Transverse colon (tissue), 4 donors: ENCODE data around the gene C5AR2. TPM values are rescaled to one million over a fixed set of nuclear protein-coding genes. Genes with fewer than 3 reads are reported as not detected.

ENCODE experiments used
- DNase-seq: peaks from one replicate; pipeline ENCODE4 v3.0.0-alpha.2; 2019
- H3K27ac ChIP-seq, 4 donors: fragments of 200-600 bp; sonication (generic); 2 replicates each; pipeline ENCODE4 v1.5.1; 2016 to 2018; ENCODE audit warnings: inconsistent platforms in 4 of 4
- H3K27me3 ChIP-seq: fragments of 200-600 bp; sonication (generic); 2 replicates; pipeline ENCODE4 v1.5.1; 2017; ENCODE audit warnings: inconsistent platforms
- H3K36me3 ChIP-seq, 4 donors: fragments of 200-600 bp; sonication (generic); 2 replicates each; pipeline ENCODE4 v1.5.1; 2017 to 2019; ENCODE audit warnings: inconsistent platforms in 4 of 4
- H3K4me1 ChIP-seq, 4 donors: fragments of 200-600 bp; sonication (generic); 2 replicates each; pipeline ENCODE4 v1.5.1; 2017 to 2020; ENCODE audit warnings: inconsistent platforms in 4 of 4
- H3K4me3 ChIP-seq, 4 donors: fragments of 200-600 bp; sonication (generic); 1 replicate in 1 of 4; 2 replicates in 3 of 4; pipeline versions ENCODE4 v1.5.1 to v1.6.1; 2017 to 2019; ENCODE audit warnings: inconsistent platforms in 4 of 4
- H3K9me3 ChIP-seq, 2 donors: fragments of 200-600 bp; sonication (generic); 2 replicates each; pipeline ENCODE4 v1.5.1; 2017 to 2019; ENCODE audit warnings: inconsistent platforms in 2 of 2
- EP300 ChIP-seq: sonication (generic); formaldehyde crosslinking; IDR thresholded peaks from one replicate; pipeline ENCODE4 v1.6.1; 2017; ENCODE audit warnings: antibody characterized with exemption, low read depth
- POLR2A ChIP-seq: fragments of 450-650 bp; IDR thresholded peaks from one replicate; pipeline ENCODE4 v1.6.1; 2016; ENCODE audit warnings: antibody characterized with exemption, mild to moderate bottlenecking, moderate library complexity
- POLR2AphosphoS5 ChIP-seq, 3 donors: sonication (generic); formaldehyde crosslinking; IDR thresholded peaks; one replicate each; pipeline ENCODE4 v1.6.1; 2016; ENCODE audit warnings: antibody characterized with exemption in 3 of 3
- WGBS, 2 donors: methylation state at CpG; one replicate each; pipeline ENCODE4 v1.1.5; 2018; ENCODE audit warnings: low coverage in 1 of 2; 5-methylcytosine and 5-hydroxymethylcytosine counted together
- in situ Hi-C, 4 donors: fragments of 200-750 bp; cut with MboI; loops; one replicate each; pipeline versions ENCODE4 v1.15.0 to v1.15.1; 2017; ENCODE audit warnings: low sequenced_read_pairs in 3 of 4, low pct_ligation_motif_present in 1 of 4, low pct_unique_long_range_greater_than_20kb in 1 of 4
- intact Hi-C: fragments of 100-400 bp; cut with DNase I; formaldehyde crosslinking; loops from one replicate; pipeline ENCODE4 v1.15.1; 2023; ENCODE audit warnings: low total_unique reads
- total RNA-seq, 4 donors: library from RNA; depleted of rRNA; stranded (reverse); fragments of >200 nt; gene quantifications; one replicate each; pipeline ENCODE4 v1.1.0, GENCODE V29; 2016
- TF ChIP-seq, protein P1 (sequence below), 5 experiments: fragments of 200-600 bp in 3 of 5; fragments of 450-650 bp in 2 of 5; sonication (generic) in 3 of 5; IDR thresholded peaks; 1 replicate in 2 of 5; 2 replicates in 3 of 5; pipeline ENCODE4 v1.5.1; 2016 to 2017; ENCODE audit warnings: antibody characterized with exemption in 5 of 5, inconsistent platforms in 3 of 5, mild to moderate bottlenecking in 2 of 5, moderate library complexity in 1 of 5

The C5AR2 gene
- total RNA-seq, 4 donors from 2014 or later, result 0.64 to 4.9 (median 2.0) TPM; not detected in 1

DNA sequence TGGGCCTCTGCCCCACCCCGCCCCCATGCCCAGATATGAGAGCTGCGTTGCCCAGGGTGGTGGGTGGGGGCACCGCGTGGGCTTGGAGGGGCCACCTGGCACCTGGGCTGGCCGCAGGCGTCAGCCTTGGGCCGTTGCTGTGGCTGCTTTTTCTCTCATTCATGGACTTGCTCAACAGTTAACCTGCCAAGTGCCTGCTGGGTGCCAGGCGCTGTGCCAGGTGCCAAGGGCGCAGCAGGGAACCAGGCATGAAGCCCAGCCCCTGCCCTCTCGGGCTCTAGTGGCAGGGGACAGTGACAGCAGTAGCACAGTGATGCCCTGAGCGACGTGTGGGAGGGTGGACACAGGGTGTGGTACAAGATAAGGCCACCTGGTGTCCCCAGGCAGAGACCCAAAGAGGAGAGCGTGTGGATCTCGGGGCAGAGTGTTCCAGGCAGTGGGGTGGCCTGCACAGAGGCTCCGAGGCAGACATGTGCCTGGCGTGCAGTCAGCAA, 45.3 kb downstream of the C5AR2 start:
- H3K9me3 ChIP-seq, result no peaks in the 10 kb centered on the region
- no peak for DNase-seq
- no peak overlapping the region for H3K4me3 ChIP-seq
- H3K4me1 ChIP-seq, result no peaks in the 10 kb centered on the region
- intact Hi-C loops (no loop called here), in situ Hi-C loops (loop anchor here in 1 of 4 donors (25.0 kb wide), 1 partner anchor 90 kb away; no protein-coding TSS in a partner anchor)
- WGBS, 2 donors, result 90% methylated on average over 14 of the region's 16 CpGs; no CpG with 5 or more reads in 1 of the 2 donors
- peaks cover 0 to 49% (median 14%) of the 10 kb centered on the region in 4 donors for H3K36me3 ChIP-seq
- TF ChIP-seq, protein P1, sequence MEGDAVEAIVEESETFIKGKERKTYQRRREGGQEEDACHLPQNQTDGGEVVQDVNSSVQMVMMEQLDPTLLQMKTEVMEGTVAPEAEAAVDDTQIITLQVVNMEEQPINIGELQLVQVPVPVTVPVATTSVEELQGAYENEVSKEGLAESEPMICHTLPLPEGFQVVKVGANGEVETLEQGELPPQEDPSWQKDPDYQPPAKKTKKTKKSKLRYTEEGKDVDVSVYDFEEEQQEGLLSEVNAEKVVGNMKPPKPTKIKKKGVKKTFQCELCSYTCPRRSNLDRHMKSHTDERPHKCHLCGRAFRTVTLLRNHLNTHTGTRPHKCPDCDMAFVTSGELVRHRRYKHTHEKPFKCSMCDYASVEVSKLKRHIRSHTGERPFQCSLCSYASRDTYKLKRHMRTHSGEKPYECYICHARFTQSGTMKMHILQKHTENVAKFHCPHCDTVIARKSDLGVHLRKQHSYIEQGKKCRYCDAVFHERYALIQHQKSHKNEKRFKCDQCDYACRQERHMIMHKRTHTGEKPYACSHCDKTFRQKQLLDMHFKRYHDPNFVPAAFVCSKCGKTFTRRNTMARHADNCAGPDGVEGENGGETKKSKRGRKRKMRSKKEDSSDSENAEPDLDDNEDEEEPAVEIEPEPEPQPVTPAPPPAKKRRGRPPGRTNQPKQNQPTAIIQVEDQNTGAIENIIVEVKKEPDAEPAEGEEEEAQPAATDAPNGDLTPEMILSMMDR (IDR thresholded peaks at IDR 0.05), result no peak
- TF ChIP-seq EP300 (no peak), POLR2AphosphoS5 (IDR thresholded peaks at IDR 0.05) (peak in 1 of 3 donors; percentile 38), POLR2A (no peak)
- peak overlapping the region in 1 of 4 donors; percentile 8 for H3K27ac ChIP-seq
- no peaks in the 10 kb centered on the region for H3K27me3 ChIP-seq

DNA sequence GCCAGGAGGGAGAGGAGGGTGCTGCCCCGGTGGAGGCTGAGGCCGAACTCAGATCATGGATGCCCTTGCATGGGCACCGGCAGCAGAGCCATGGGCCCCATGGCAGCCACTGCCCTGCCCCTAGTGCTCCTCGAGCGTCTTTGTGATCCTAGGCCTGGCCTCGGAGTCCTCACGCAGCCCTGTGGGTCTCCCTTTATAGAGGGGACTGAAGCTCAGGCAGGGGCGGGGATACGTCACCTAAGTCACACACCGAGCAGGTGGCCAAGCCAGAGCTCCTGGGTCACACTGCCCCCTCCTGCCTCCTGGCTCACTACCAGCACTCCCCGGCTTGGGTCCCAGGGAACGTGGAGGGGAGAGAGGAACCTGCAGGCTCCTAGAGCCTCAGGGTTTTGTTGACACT, 45.8 kb downstream of the C5AR2 start:
- in situ Hi-C loops, result loop anchor here in 1 of 4 donors (25.0 kb wide), 1 partner anchor 90 kb away; no protein-coding TSS in a partner anchor
- DNase-seq, result no peak
- H3K4me1 ChIP-seq, result no peaks in the 10 kb centered on the region
- WGBS, 2 donors, result 90% methylated on average over 6 of the region's 12 CpGs; no CpG with 5 or more reads in 1 of the 2 donors
- no peak overlapping the region for H3K4me3 ChIP-seq
- no peaks in the 10 kb centered on the region for H3K9me3 ChIP-seq
- intact Hi-C loops, result no loop called here
- H3K36me3 ChIP-seq, result peaks cover 0 to 51% (median 15%) of the 10 kb centered on the region in 4 donors
- TF ChIP-seq POLR2A (no peak), EP300 (no peak), POLR2AphosphoS5 (IDR thresholded peaks at IDR 0.05) (no peak)
- TF ChIP-seq, protein P1 (IDR thresholded peaks at IDR 0.05), result no peak
- no peaks in the 10 kb centered on the region for H3K27me3 ChIP-seq
- peak overlapping the region in 1 of 4 donors; percentile 8 for H3K27ac ChIP-seq

DNA sequence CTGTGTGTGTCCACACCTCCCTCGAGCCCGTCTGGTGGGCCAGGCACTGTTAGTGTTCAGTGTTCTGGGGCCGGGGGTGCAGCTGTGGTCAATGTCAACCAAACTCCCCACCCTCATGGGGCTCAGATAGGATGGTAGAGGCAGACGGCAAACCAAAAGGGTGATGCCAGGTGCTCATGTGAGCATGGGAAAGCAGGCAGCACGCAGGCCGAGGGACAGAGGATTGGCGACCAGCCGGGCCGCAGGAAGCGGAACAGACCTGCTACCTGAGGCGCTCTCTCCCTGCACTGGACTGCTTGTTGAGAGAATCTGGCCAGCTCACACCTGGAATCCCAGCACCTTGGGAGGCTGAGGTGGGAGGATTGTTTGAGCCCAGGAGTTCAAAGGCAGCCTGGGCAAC, 46.3 kb downstream of the C5AR2 start:
- 99 to 100% methylated on average over 2 to 8 of the region's 11 CpGs for WGBS, 2 donors
- Histone ChIP-seq H3K27ac (no peak overlapping the region), H3K36me3 (peaks cover 0 to 51% (median 15%) of the 10 kb centered on the region in 4 donors)

DNA sequence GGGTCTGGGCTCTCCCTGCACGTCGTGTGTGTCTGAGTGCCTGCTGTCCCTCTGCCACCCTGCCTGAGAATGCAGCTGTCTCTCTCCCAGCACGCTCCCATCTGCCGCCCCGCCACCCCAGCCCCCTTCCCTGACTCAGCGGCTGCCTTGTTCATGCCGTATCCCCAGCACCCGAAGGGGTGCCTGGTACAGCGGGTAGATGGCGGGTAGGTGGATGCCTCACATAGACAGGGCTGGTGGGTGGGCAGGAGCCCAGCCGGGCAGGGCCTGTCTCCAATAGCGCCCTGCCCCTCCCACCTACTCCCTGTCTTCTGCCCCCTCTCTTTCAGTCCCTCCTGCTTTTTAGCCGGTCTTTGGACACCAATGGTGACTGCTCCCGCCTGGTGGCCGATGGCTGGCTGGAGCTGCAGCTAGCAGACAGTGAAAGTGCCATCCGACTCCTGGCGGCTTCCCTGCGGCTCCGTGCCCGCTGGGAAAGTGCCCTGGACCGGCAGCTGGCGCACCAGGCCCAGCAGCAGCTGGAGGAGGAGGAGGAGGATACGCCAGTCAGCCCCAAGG, 47.5 kb downstream of the C5AR2 start:
- TF ChIP-seq, protein P1 (IDR thresholded peaks at IDR 0.05), result no peak
- TF ChIP-seq POLR2AphosphoS5 (IDR thresholded peaks at IDR 0.05) (no peak), POLR2A (no peak)
- Histone ChIP-seq H3K36me3 (peaks cover 0 to 49% (median 15%) of the 10 kb centered on the region in 4 donors), H3K9me3 (no peaks in the 10 kb centered on the region), H3K27ac (no peak overlapping the region), H3K27me3 (no peaks in the 10 kb centered on the region), H3K4me3 (no peak overlapping the region), H3K4me1 (no peaks in the 10 kb centered on the region)
- no peak for DNase-seq
- in situ Hi-C loops (loop anchor here in 1 of 4 donors (25.0 kb wide), 1 partner anchor 92 kb away; no protein-coding TSS in a partner anchor), intact Hi-C loops (no loop called here)
- 94% methylated on average over 23 of the region's 23 CpGs; no CpG with 5 or more reads in 1 of the 2 donors for WGBS, 2 donors

More for the DNA sequence above, 46.3 kb downstream of the C5AR2 start:
- Histone ChIP-seq H3K9me3 (no peaks in the 10 kb centered on the region), H3K27me3 (no peaks in the 10 kb centered on the region), H3K4me1 (no peaks in the 10 kb centered on the region), H3K4me3 (no peak overlapping the region)
- intact Hi-C loops (no loop called here), in situ Hi-C loops (loop anchor here in 1 of 4 donors (25.0 kb wide), 1 partner anchor 91 kb away; no protein-coding TSS in a partner anchor)
- DNase-seq, result no peak
- TF ChIP-seq, protein P1 (IDR thresholded peaks at IDR 0.05), result no peak
